HEK293 (cell line): ENCODE measurements around the gene AMER2.

Source experiments
- CTCF ChIA-PET: fragments of 350-600 bp; formaldehyde crosslinking; extraction: SDS; loops from one replicate; lab custom pipeline; 2021; ENCODE audit warnings: antibody characterized with exemption; lab: Yijun Ruan, JAX
- POLR2A ChIA-PET: fragments of 300-600 bp; formaldehyde crosslinking; extraction: SDS; loops from one replicate; lab custom pipeline; 2020; ENCODE audit warnings: antibody characterized with exemption, inconsistent platforms; lab: Yijun Ruan, JAX
- H3K27ac ChIP-seq: fragments of 200-500 bp; sonication (Bioruptor generic); 2 replicates; pipeline ENCODE4 v1.5.1; 2014; ENCODE audit warnings: low read depth, low read length, control low read depth, inconsistent platforms; ENCODE audit errors: extremely low read depth
- H3K36me3 ChIP-seq, 2 experiments: fragments of 200-500 bp in 1 of 2; sonication (Bioruptor generic) in 1 of 2; 1 replicate in 1 of 2; 2 replicates in 1 of 2; pipeline ENCODE4 v1.5.1; 2014 to 2017; ENCODE audit warnings: inconsistent platforms in 2 of 2, low read length in 2 of 2; ENCODE audit not compliant: control insufficient read depth in 2 of 2, insufficient read depth in 1 of 2
- H3K4me1 ChIP-seq: fragments of 200-500 bp; sonication (Bioruptor generic); 2 replicates; pipeline ENCODE4 v1.5.1; 2014; ENCODE audit warnings: mild to moderate bottlenecking, low read length, inconsistent platforms; ENCODE audit not compliant: control insufficient read depth, insufficient read depth
- H3K4me3 ChIP-seq: 2 replicates; pipeline ENCODE4 v1.5.1; 2011; ENCODE audit warnings: low read depth, mild to moderate bottlenecking, control low read depth, low read length, moderate library complexity
- H3K9me3 ChIP-seq: fragments of 200-500 bp; sonication (Bioruptor generic); 2 replicates; pipeline ENCODE4 v1.5.1; 2014; ENCODE audit warnings: low read depth, low read length, inconsistent platforms; ENCODE audit not compliant: control insufficient read depth, insufficient read depth
- AEBP2 ChIP-seq: fragments of 450-650 bp; formaldehyde crosslinking; IDR thresholded peaks from 2 replicates; pipeline ENCODE4 v1.5.1; 2016; ENCODE audit warnings: missing biosample characterization, missing genetic modification characterization, borderline replicate concordance
- BCL11A ChIP-seq: fragments of 450-650 bp; formaldehyde crosslinking; IDR thresholded peaks from 2 replicates; pipeline ENCODE4 v1.5.1; 2016; ENCODE audit warnings: low read depth, missing biosample characterization, missing genetic modification characterization
- GLI2 ChIP-seq: fragments of 450-650 bp; formaldehyde crosslinking; IDR thresholded peaks from 2 replicates; pipeline ENCODE4; 2017; ENCODE audit warnings: missing biosample characterization, missing genetic modification characterization, low read depth, borderline replicate concordance
- MEIS1 ChIP-seq: sonication (generic); formaldehyde crosslinking; IDR thresholded peaks from 2 replicates; pipeline ENCODE4 v1.8.1; 2022; ENCODE audit warnings: missing genetic modification reagents, mild to moderate bottlenecking, borderline replicate concordance
- PRDM4 ChIP-seq: fragments of 450-650 bp; formaldehyde crosslinking; IDR thresholded peaks from 2 replicates; pipeline ENCODE4 v1.5.1; 2017; ENCODE audit warnings: missing biosample characterization, missing genetic modification characterization
- SALL2 ChIP-seq: fragments of 450-650 bp; formaldehyde crosslinking; IDR thresholded peaks from 2 replicates; pipeline ENCODE4 v1.5.0; 2017; ENCODE audit warnings: missing biosample characterization, mild to moderate bottlenecking, missing genetic modification characterization, borderline replicate concordance
- SETDB1 ChIP-seq: IDR thresholded peaks from one replicate; pipeline ENCODE4 v1.6.1; 2017; ENCODE audit warnings: mild to moderate bottlenecking, low read length, moderate library complexity, mixed read lengths; ENCODE audit not compliant: insufficient read length
- ZBTB20 ChIP-seq: fragments of 450-650 bp; formaldehyde crosslinking; IDR thresholded peaks from 2 replicates; pipeline ENCODE4 v1.5.1; 2016; ENCODE audit warnings: missing biosample characterization, missing genetic modification characterization
- ZBTB21 ChIP-seq: fragments of 450-650 bp; formaldehyde crosslinking; IDR thresholded peaks from 2 replicates; pipeline ENCODE4 v1.5.1; 2017; ENCODE audit warnings: missing biosample characterization, missing genetic modification characterization
- ZBTB26 ChIP-seq: fragments of 450-650 bp; formaldehyde crosslinking; optimal IDR thresholded peaks from 2 replicates; pipeline ENCODE3; 2016; ENCODE audit warnings: missing biosample characterization, mild to moderate bottlenecking, missing genetic modification characterization
- ZBTB7A ChIP-seq: fragments of 450-650 bp; formaldehyde crosslinking; IDR thresholded peaks from 2 replicates; pipeline ENCODE4 v1.5.1; 2016; ENCODE audit warnings: low read depth, missing biosample characterization, missing genetic modification characterization
- ZNF112 ChIP-seq: fragments of 450-650 bp; formaldehyde crosslinking; IDR thresholded peaks from 2 replicates; pipeline ENCODE4 v1.5.0; 2017; ENCODE audit warnings: missing biosample characterization, missing genetic modification characterization
- ZNF19 ChIP-seq: fragments of 450-650 bp; formaldehyde crosslinking; IDR thresholded peaks from 2 replicates; pipeline ENCODE4; 2016; ENCODE audit warnings: missing biosample characterization, missing genetic modification characterization, low read depth
- ZNF24 ChIP-seq: fragments of 450-650 bp; formaldehyde crosslinking; IDR thresholded peaks from 2 replicates; pipeline ENCODE4 v1.5.1; 2016; ENCODE audit warnings: missing biosample characterization, missing genetic modification characterization
- ZNF37A ChIP-seq: fragments of 450-650 bp; IDR thresholded peaks from 2 replicates; pipeline ENCODE4 v1.5.1; 2018; ENCODE audit warnings: missing biosample characterization, missing genetic modification characterization
- ZNF391 ChIP-seq: fragments of 450-650 bp; formaldehyde crosslinking; IDR thresholded peaks from 2 replicates; pipeline ENCODE4 v1.5.1; 2016; ENCODE audit warnings: low read depth, missing biosample characterization, missing genetic modification characterization, borderline replicate concordance
- ZNF416 ChIP-seq: fragments of 450-650 bp; formaldehyde crosslinking; IDR thresholded peaks from 2 replicates; pipeline ENCODE4 v1.5.1; 2016; ENCODE audit warnings: missing biosample characterization, missing genetic modification characterization
- ZNF449 ChIP-seq: fragments of 450-650 bp; formaldehyde crosslinking; IDR thresholded peaks from 2 replicates; pipeline ENCODE4 v1.5.1; 2017; ENCODE audit warnings: missing biosample characterization, mild to moderate bottlenecking, missing genetic modification characterization, moderate library complexity
- ZNF660 ChIP-seq: fragments of 450-650 bp; IDR thresholded peaks from 2 replicates; pipeline ENCODE4 v1.5.1; 2018; ENCODE audit warnings: missing biosample characterization, mild to moderate bottlenecking, missing genetic modification characterization
- ZSCAN30 ChIP-seq: fragments of 450-650 bp; IDR thresholded peaks from 2 replicates; pipeline ENCODE4 v1.5.1; 2018; ENCODE audit warnings: missing biosample characterization, mild to moderate bottlenecking, missing genetic modification characterization, moderate library complexity
- ZXDB ChIP-seq: fragments of 450-650 bp; formaldehyde crosslinking; IDR thresholded peaks from 2 replicates; pipeline ENCODE4 v1.5.1; 2016; ENCODE audit warnings: missing biosample characterization, missing genetic modification characterization

The AMER2 gene

GRCh38 chr13:25213715-25214114, 41.6 kb upstream of the AMER2 start (continued):
- no peak for TF ChIP-seq PRDM4 (tag by site-specific recombination)
- no peak for TF ChIP-seq GLI2 (tag by site-specific recombination)
- TF ChIP-seq SALL2: no peak

GRCh38 chr13:25210842-25211569, 38.9 kb upstream of the AMER2 start:
- no peak overlapping the region for H3K27ac ChIP-seq
- POLR2A ChIA-PET: no interaction called here
- H3K9me3 ChIP-seq: no peaks in the 10 kb centered on the region
- TF ChIP-seq ZSCAN30 (tag by site-specific recombination): no peak
- TF ChIP-seq SETDB1: no peak
- no peak for TF ChIP-seq ZBTB20
- TF ChIP-seq AEBP2 (tag by site-specific recombination): no peak
- TF ChIP-seq ZNF449 (tag by site-specific recombination): no peak
- TF ChIP-seq BCL11A: no peak
- no peak for TF ChIP-seq ZNF37A (tag by site-specific recombination)
- no peak for TF ChIP-seq ZNF391
- TF ChIP-seq ZXDB: no peak
- TF ChIP-seq, all 188 proteins: peak for 0
- CTCF ChIA-PET: no interaction called here
- H3K4me1 ChIP-seq: no peaks in the 10 kb centered on the region
- H3K4me3 ChIP-seq: no peak overlapping the region
- no peaks in the 10 kb centered on the region for H3K36me3 ChIP-seq

- H3K27ac ChIP-seq: no peak overlapping the region
- no peaks in the 10 kb centered on the region for H3K36me3 ChIP-seq
- no peak overlapping the region for H3K4me3 ChIP-seq
- ChIA-PET CTCF (no interaction called here), POLR2A (no interaction called here)
- TF ChIP-seq MEIS1 (CRISPR knock-in tag) (no peak), ZBTB7A (no peak), ZNF660 (tag by site-specific recombination) (no peak), ZBTB21 (tag by site-specific recombination) (no peak), ZNF416 (tag by site-specific recombination) (no peak), ZBTB26 (no peak), ZNF19 (no peak), ZNF24 (tag by site-specific recombination) (no peak), ZNF112 (tag by site-specific recombination) (no peak)
- H3K9me3 ChIP-seq: no peaks in the 10 kb centered on the region
- H3K4me1 ChIP-seq: no peaks in the 10 kb centered on the region
Measured at GRCh38 chr13:25207291-25207810, 35.3 kb upstream of the AMER2 start.
